ENCODE data around the gene CNN1. TPM values are rescaled to one million over a fixed set of nuclear protein-coding genes. Genes with fewer than 3 reads are reported as not detected.
A peak's percentile ranks its signal among the peaks of the same experiment; 100 is the strongest.

CNN1 gene
- total and polyA plus RNA-seq, 9 of the 15 experiments (the other 6 are each of a cell fraction or from before 2014, with no cell fraction given), result 0.23 to 10.6 (median 5.2) TPM

DNA sequence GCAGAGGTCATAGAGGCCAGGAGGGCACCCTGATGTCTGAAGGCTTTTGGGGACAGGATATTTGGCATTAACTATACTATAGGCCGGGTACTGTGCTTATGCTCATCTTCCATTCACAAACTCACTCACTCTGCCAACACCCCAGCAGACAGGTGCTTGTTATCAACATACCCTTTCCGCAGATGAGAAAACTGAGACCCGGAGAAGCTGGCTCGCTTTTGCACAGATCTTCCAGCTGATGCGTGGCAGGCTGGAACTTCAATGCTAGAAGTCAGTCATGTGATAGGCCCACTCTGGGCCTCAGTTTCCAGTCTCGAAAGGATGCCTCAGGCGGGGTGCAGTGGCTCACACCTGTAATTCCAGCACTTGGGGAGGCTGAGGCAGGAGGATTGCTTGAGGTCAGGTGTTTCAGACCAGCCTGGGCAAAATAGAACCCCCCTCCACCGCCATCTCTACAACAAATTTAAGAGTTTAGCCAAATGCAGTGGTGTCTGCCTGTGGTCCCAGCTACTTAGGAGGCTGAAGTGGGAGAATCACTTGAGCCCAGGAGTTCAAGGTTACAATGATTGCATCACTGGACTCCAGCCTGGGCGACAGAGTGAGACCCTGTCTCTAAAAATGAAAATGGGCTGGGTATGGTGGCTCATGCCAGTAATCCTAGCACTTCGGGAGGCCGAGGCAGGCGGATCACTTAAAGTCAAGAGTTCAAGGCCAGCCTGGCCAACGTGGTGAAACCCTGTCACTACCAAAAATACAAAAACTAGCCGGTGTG lies 9.5 kb downstream of the CNN1 start (continued):
- TF ChIP-seq NONO (IDR thresholded peaks at IDR 0.05; ENCODE audit: low read depth in 2 of 2, low read length in 1 of 2) (no peak), POLR2A (conservative IDR thresholded peaks at IDR 0.05) (no peak), CEBPB (tag; IDR thresholded peaks at IDR 0.05) (0 out of 2 replicates have a peak, but pooled peaks have one; percentile 19), ATF1 (CRISPR knock-in tag; IDR thresholded peaks at IDR 0.05) (no peak), ATF1 (tag; IDR thresholded peaks at IDR 0.05) (no peak), ZNF197 (CRISPR knock-in tag; IDR thresholded peaks at IDR 0.05; ENCODE audit: low read depth) (no peak), RBM25 (IDR thresholded peaks at IDR 0.05; ENCODE audit: low read depth, low read length, severe bottlenecking) (peak; percentile 65), E2F3 (CRISPR knock-in tag; IDR thresholded peaks at IDR 0.05) (no peak), ZFP36 (IDR thresholded peaks at IDR 0.05; ENCODE audit: low read depth, low read length, partially characterized antibody) (no peak), SRSF1 (IDR thresholded peaks at IDR 0.05; ENCODE audit: low read depth, low read length) (no peak), ZNF699 (CRISPR knock-in tag; IDR thresholded peaks at IDR 0.05; ENCODE audit: insufficient replicate concordance) (no peak), U2AF2 (optimal IDR thresholded peaks at IDR 0.05; ENCODE audit: low read depth, low read length) (no peak), TOE1 (IDR thresholded peaks at IDR 0.05; ENCODE audit: borderline replicate concordance) (no peak), TOE1 (CRISPR knock-in tag; IDR thresholded peaks at IDR 0.05; ENCODE audit: borderline replicate concordance, low read depth) (no peak)
